Choroid plexus epithelial cell (primary cell): ENCODE measurements around the gene VCAN.
"Not testable (repeated sequence)": the region's sequence is repeated elsewhere in the genome, so short reads cannot be mapped to it uniquely, and the experiment has no call there.

Source experiments
- DNase-seq: peaks from one replicate; pipeline ENCODE4 v3.0.0-alpha.2; 2010; ENCODE audit warnings: low read depth
- H3K4me3 ChIP-seq: 2 replicates; pipeline ENCODE4 v1.5.1; 2011; ENCODE audit warnings: low read depth, mild to moderate bottlenecking, control low read depth, low read length, moderate library complexity
- CTCF ChIP-seq: conservative IDR thresholded peaks from 2 replicates; pipeline ENCODE4 v1.5.1; 2011; ENCODE audit warnings: low read depth, mild to moderate bottlenecking, control low read depth, inconsistent platforms, low read length, moderate library complexity

VCAN gene

DNA sequence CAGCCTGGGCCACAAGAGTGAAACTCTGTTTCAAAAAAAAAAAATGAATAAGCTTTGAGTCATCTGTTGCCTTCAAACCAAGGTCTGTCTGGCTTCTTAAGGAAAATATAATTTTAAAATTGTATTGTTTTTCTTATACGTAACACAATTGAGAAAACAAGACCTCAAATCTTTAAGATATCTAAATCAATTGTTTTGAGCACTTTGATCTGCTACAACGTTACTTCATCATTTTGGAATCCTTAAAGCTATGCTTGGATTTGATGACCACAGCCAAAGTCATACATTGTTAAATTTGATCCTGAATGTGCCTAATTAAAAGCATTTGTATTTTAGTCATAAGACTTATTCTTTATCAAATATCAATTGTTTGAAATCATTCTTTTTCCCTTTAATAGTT lies 37.7 kb upstream of the VCAN start:
- no peak for TF ChIP-seq CTCF
- no peak for DNase-seq

DNA sequence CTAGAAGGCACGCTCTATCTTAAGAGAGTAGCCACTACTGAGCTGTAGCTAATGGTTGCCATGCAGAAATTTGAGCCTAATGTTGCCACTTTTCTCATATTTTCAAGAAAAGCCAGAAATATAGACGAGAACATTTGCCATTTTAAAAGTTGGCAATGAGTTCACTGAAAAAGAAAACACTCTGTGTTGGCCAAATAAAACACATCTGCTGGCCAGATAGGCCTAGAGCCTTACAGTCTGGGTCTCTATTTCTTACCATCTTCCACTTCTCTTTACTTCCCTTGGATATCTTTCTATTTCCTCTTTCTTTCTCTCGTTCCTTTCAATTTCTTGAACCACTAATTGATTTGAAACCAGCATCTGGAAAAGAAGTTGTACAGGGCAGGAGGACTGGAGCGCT lies 36.6 kb upstream of the VCAN start:
- no peak overlapping the region for H3K4me3 ChIP-seq
- no peak for DNase-seq
- TF ChIP-seq CTCF = no peak

More for the DNA sequence above, 37.7 kb upstream of the VCAN start:
- H3K4me3 ChIP-seq = no peak overlapping the region

DNA sequence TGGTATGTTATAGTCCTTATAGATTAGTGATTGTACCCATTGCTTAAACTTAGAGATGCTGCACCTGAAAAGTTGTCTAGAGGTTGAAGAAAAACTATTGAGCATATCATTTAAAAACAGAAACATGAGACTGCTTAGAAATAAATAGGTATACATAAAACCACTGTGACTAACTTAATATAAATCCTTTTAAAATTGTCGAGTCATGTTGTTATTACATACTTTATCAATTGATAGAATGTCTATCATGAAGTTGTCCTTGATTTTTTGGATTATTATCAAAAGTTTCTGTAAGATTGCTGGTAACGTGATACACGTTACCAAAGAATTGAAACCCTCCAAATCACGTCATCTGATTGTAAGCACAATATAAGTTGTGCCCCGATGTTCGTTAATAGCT lies 35.3 kb upstream of the VCAN start:
- no peak overlapping the region for H3K4me3 ChIP-seq
- TF ChIP-seq CTCF = no peak
- DNase-seq = no peak

DNA sequence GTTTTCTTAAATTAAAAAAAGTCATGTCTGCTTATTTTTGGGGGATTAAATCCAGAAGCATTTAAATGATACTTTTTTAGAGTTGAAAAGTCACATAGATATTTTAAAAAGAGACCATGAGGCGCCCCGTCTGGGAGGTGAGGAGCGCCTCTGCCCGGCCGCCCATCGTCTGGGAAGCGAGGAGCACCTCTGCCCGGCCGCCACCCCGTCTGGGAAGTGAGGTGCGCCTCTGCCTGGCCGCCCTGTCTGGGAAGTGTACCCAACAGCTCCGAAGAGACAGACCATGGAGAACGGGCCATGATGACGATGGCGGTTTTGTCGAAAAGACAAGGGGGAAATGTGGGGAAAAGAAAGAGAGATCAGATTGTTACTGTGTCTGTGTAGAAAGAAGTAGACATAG lies 33.8 kb upstream of the VCAN start:
- H3K4me3 ChIP-seq, DNase-seq: not testable (repeated sequence)

- DNase-seq = peak; percentile 10
- TF ChIP-seq CTCF = no peak
- H3K4me3 ChIP-seq = no peak overlapping the region
Observed at GRCh38 chr5:83440826-83441225, 30.7 kb upstream of the VCAN start.

- no peak for DNase-seq
- no peak for TF ChIP-seq CTCF
- H3K4me3 ChIP-seq = no peak overlapping the region
Observed at GRCh38 chr5:83441747-83442146, 29.8 kb upstream of the VCAN start.

GRCh38 chr5:83443534-83443933 lies 28.0 kb upstream of the VCAN start:
- DNase-seq = no peak
- no peak for TF ChIP-seq CTCF
- no peak overlapping the region for H3K4me3 ChIP-seq

DNA sequence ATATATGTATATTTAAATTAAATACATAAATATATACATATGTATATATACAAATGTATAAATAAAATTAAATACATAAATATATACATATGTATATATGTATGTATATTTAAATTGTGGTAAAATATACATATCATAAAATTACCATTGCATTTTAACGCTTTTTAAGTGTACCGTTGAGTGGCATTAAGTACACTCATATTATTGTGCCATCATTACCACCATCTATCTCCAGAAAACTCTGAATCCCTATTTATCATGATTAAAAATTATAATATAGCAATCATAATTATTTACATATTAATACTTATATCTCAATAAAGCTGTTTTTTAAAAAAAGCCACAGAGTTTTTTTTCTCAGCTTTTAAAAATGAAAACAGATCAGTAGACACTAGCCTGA lies 27.1 kb upstream of the VCAN start:
- no peak for TF ChIP-seq CTCF
- no peak for DNase-seq
- no peak overlapping the region for H3K4me3 ChIP-seq
